Activated naive CD4-positive, alpha-beta T cell treated with anti-CD3 and anti-CD28 coated beads, Interleukin-2, amount 10 ng/mL, durations not matched to agents 7 days and 5 days (primary cell): ENCODE results near the gene BLTP3B.

Source experiments
- CTCF ChIA-PET: fragments of 350-600 bp; sonication (Branson Sonifier 250); formaldehyde crosslinking; loops from one replicate; lab custom pipeline; 2021; ENCODE audit warnings: antibody characterized with exemption; lab: Charles Lee
- DNase-seq: peaks from one replicate; pipeline ENCODE4 v3.0.0-alpha.2; 2020
- H3K27ac Mint-ChIP-seq: one replicate; pipeline ENCODE4 v1.8.0; 2021; ENCODE audit warnings: mild to moderate bottlenecking, moderate library complexity, mixed read lengths
- H3K27me3 Mint-ChIP-seq: one replicate; pipeline ENCODE4 v1.8.0; 2021; ENCODE audit warnings: mild to moderate bottlenecking, mixed read lengths
- H3K36me3 Mint-ChIP-seq: one replicate; pipeline ENCODE4 v1.8.0; 2021; ENCODE audit warnings: mixed read lengths
- H3K4me1 Mint-ChIP-seq: one replicate; pipeline ENCODE4 v1.8.0; 2021; ENCODE audit warnings: mixed read lengths
- H3K4me3 Mint-ChIP-seq: one replicate; pipeline ENCODE4 v1.8.0; 2021; ENCODE audit warnings: mild to moderate bottlenecking, moderate library complexity, mixed read lengths
- H3K9me3 Mint-ChIP-seq: one replicate; pipeline ENCODE4 v1.8.0; 2021; ENCODE audit warnings: mixed read lengths

Gene BLTP3B

GRCh38 chr12:100123316-100124095 lies 19.2 kb downstream of the BLTP3B start:
- Mint-ChIP-seq H3K27ac (no peak overlapping the region), H3K9me3 (peaks cover 5% of the 10 kb centered on the region), H3K36me3 (peaks cover 2% of the 10 kb centered on the region), H3K27me3 (no peaks in the 10 kb centered on the region), H3K4me1 (peaks cover 10% of the 10 kb centered on the region), H3K4me3 (no peak overlapping the region)
- CTCF ChIA-PET = interaction anchor here (0.6 kb wide), 1 partner anchor 271 kb away, joined by 3 read pairs; no protein-coding TSS in a partner anchor
- DNase-seq = no peak

DNA sequence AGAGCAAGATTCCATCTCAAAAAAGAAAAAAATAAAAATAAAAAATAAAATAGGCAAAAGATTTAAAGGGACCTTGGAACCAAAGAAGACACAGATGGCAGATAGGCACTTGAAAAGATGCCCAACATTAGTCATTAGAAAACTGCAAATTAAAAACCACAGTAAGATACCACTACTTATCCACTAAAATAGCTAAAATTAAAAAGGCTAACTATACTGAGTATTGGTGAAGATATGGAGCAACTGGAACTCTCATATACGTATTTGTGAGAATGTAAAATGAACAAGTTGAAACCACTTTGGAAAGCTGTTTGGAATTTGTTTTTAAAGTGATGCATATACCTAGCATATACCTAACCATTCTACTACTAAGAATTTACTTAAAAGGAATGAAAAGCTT lies 22.3 kb downstream of the BLTP3B start:
- H3K36me3 Mint-ChIP-seq = peaks cover 2% of the 10 kb centered on the region
- no peak overlapping the region for H3K4me3 Mint-ChIP-seq
- CTCF ChIA-PET = no interaction called here
- DNase-seq = no peak
- H3K4me1 Mint-ChIP-seq = no peaks in the 10 kb centered on the region
- H3K27me3 Mint-ChIP-seq = no peaks in the 10 kb centered on the region
- H3K27ac Mint-ChIP-seq = no peak overlapping the region
- peaks cover 5% of the 10 kb centered on the region for H3K9me3 Mint-ChIP-seq

GRCh38 chr12:100115291-100115690 lies 27.4 kb downstream of the BLTP3B start:
- Mint-ChIP-seq H3K4me3 (no peak overlapping the region), H3K9me3 (peaks cover under 1% of the 10 kb centered on the region), H3K27ac (no peak overlapping the region), H3K36me3 (peaks cover 4% of the 10 kb centered on the region), H3K27me3 (no peaks in the 10 kb centered on the region), H3K4me1 (no peaks in the 10 kb centered on the region)
- CTCF ChIA-PET = no interaction called here
- DNase-seq = no peak

DNA sequence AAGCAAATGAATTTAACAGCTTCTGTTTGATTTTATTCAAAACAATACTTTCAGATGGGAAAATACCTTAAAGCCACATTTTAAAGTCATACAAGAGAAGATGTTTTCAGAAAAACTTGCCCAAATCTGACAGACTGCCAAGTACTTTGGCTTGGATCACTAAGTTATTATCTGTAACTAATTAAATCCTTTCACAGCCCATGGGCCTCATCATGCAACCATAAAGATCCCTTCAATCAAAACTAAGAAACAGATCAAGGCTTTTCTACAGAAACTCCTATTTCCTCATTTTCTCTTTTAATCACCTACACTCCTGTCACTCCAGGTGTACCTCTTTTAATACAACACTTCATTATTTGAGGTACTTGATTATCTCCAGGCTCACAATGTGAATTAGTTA lies 28.1 kb downstream of the BLTP3B start:
- H3K9me3 Mint-ChIP-seq = no peaks in the 10 kb centered on the region
- H3K4me1 Mint-ChIP-seq = no peaks in the 10 kb centered on the region
- no peak for DNase-seq
- no peak overlapping the region for H3K4me3 Mint-ChIP-seq
- CTCF ChIA-PET = interaction anchor here (1.1 kb wide), 1 partner anchor 24 kb away, joined by 3 read pairs; no protein-coding TSS in a partner anchor
- no peaks in the 10 kb centered on the region for H3K27me3 Mint-ChIP-seq
- H3K27ac Mint-ChIP-seq = no peak overlapping the region
- H3K36me3 Mint-ChIP-seq = peaks cover 4% of the 10 kb centered on the region

DNA sequence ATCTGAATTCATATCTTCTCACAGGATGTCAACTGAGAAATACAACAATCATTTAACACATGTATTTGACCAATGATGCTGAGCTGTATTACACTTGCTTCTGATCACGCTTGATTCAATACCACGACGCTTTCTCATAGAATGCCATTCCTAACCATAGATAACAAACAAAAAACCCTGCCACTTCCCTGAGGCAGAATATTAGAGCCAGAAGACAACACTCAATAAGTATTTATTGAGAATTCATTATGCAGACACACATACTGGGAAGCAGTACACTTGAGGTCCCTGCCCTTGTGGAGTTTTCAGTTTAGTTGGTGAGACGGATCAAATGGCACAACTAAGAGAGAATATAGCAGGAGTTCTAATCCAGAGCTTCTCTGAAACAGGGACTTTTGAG lies 32.4 kb downstream of the BLTP3B start:
- Mint-ChIP-seq H3K36me3 (peaks cover 20% of the 10 kb centered on the region), H3K9me3 (peaks cover 5% of the 10 kb centered on the region), H3K27ac (no peak overlapping the region), H3K27me3 (no peaks in the 10 kb centered on the region), H3K4me3 (no peak overlapping the region), H3K4me1 (no peaks in the 10 kb centered on the region)
- CTCF ChIA-PET = interaction anchor here (0.8 kb wide), 1 partner anchor 17 kb away, joined by 3 read pairs; no protein-coding TSS in a partner anchor
- DNase-seq = no peak

DNA sequence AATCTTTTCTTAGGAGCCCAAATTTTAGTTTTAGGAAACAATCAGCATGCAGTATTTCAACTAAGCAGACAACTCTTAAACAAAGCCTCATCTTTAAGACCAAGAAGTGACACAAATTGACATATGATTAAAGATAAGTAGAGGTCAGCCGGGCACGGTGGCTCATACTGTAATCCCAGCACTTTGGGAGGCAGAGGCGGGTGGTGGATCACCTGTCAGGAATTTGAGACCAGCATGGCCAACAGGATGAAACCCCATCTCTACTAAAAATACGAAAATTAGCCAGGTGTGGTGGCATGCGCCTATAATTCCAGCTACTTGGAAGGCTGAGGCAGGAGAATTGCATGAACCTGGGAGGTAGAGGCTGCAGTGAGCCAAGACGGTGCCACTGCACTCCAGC lies 35.8 kb downstream of the BLTP3B start:
- Mint-ChIP-seq H3K36me3 (peaks cover 25% of the 10 kb centered on the region), H3K4me3 (no peak overlapping the region), H3K27ac (no peak overlapping the region), H3K27me3 (no peaks in the 10 kb centered on the region), H3K4me1 (no peaks in the 10 kb centered on the region), H3K9me3 (peaks cover 5% of the 10 kb centered on the region)
- CTCF ChIA-PET = no interaction called here
- no peak for DNase-seq

DNA sequence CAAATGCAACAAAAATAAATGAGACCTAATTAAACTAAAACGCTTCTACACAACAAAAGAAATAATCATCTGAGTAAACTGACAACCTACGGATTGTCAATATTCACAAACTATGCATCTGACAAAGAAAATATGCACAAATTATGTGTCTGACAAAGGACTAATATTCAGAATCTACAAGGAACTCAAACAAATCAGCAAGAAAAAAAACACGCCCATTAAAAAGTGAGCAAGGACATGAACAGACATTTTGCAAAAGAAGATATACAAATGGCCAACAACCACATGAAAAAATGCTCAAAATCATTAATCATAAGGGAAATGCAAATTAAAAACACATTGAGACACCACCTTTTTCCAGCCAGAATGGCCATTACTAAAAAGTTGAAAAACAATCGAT lies 37.0 kb downstream of the BLTP3B start:
- H3K4me3 Mint-ChIP-seq = no peak overlapping the region
- H3K36me3 Mint-ChIP-seq = peaks cover 31% of the 10 kb centered on the region

GRCh38 chr12:100101000-100101399 lies 41.7 kb downstream of the BLTP3B start:
- CTCF ChIA-PET = no interaction called here
- no peak for DNase-seq
- H3K27ac Mint-ChIP-seq = no peak overlapping the region
- no peaks in the 10 kb centered on the region for H3K4me1 Mint-ChIP-seq
- no peaks in the 10 kb centered on the region for H3K9me3 Mint-ChIP-seq
- H3K27me3 Mint-ChIP-seq = no peaks in the 10 kb centered on the region
- no peak overlapping the region for H3K4me3 Mint-ChIP-seq
- peaks cover 25% of the 10 kb centered on the region for H3K36me3 Mint-ChIP-seq

More for the DNA sequence above, 37.0 kb downstream of the BLTP3B start:
- Mint-ChIP-seq H3K9me3 (peaks cover 5% of the 10 kb centered on the region), H3K4me1 (no peaks in the 10 kb centered on the region), H3K27ac (no peak overlapping the region), H3K27me3 (no peaks in the 10 kb centered on the region)
- no peak for DNase-seq
- CTCF ChIA-PET = no interaction called here
